Panc1 (cell line): ENCODE measurements around the gene KCNE3.

Source experiments
- CTCF ChIP-seq: fragments of 450-650 bp; IDR thresholded peaks from 2 replicates; pipeline ENCODE4 v1.5.1; 2017; ENCODE audit warnings: mild to moderate bottlenecking
- POLR2AphosphoS5 ChIP-seq: IDR thresholded peaks from 2 replicates; pipeline ENCODE4 v1.6.1; 2012; ENCODE audit warnings: mild to moderate bottlenecking, low read depth, low read length, moderate library complexity
- REST ChIP-seq, 2 experiments: IDR thresholded peaks; 2 replicates each; pipeline ENCODE4 v1.6.1; 2011 to 2012; ENCODE audit warnings: low read depth in 2 of 2, control low read depth in 1 of 2, low read length in 1 of 2, mild to moderate bottlenecking in 1 of 2, moderate library complexity in 1 of 2; ENCODE audit not compliant: insufficient read depth in 1 of 2
- SIN3A ChIP-seq: IDR thresholded peaks from 2 replicates; pipeline ENCODE4 v1.6.1; 2012; ENCODE audit warnings: low read depth, mild to moderate bottlenecking, low read length, moderate library complexity, borderline replicate concordance; ENCODE audit not compliant: insufficient read depth
- TCF7L2 ChIP-seq: IDR thresholded peaks from 2 replicates; pipeline ENCODE4 v1.6.1; 2011; ENCODE audit warnings: mild to moderate bottlenecking, low read depth, low read length, inconsistent platforms

GRCh38 chr11:74434528-74434927 is 32.8 kb downstream of the KCNE3 start:
- TF ChIP-seq SIN3A (no peak), REST (IDR thresholded peaks at IDR 0.05; ENCODE audit: insufficient read depth in 1 of 2, low read depth in 2 of 2, low read length in 1 of 2) (no peak), CTCF (no peak), TCF7L2 (no peak), POLR2AphosphoS5 (no peak)
